Testis (tissue), 3 donors: ENCODE measurements around the gene TNKS1BP1. TPM values are rescaled to one million over a fixed set of nuclear protein-coding genes. Genes with fewer than 3 reads are reported as not detected.

Experiments used
- DNase-seq: peaks from one replicate; pipeline ENCODE4 v3.0.0-alpha.2; 2019
- H3K27ac ChIP-seq, 2 donors: fragments of 200-600 bp; sonication (generic); one replicate each; pipeline ENCODE4 v1.5.1; 2019
- H3K27me3 ChIP-seq: fragments of 200-600 bp; sonication (generic); one replicate; pipeline ENCODE4 v1.5.1; 2019
- H3K36me3 ChIP-seq: fragments of 200-600 bp; sonication (generic); one replicate; pipeline ENCODE4 v1.5.1; 2017; ENCODE audit warnings: low read depth; ENCODE audit errors: missing control alignments
- H3K4me1 ChIP-seq: fragments of 200-600 bp; sonication (generic); one replicate; pipeline ENCODE4 v1.5.1; 2019
- H3K4me3 ChIP-seq, 2 donors: fragments of 200-600 bp; sonication (generic); one replicate each; pipeline ENCODE4 v1.5.1; 2017 to 2019
- H3K9me3 ChIP-seq: fragments of 200-600 bp; sonication (generic); one replicate; pipeline ENCODE4 v1.5.1; 2017
- POLR2A ChIP-seq: fragments of 450-650 bp; IDR thresholded peaks from one replicate; pipeline ENCODE4 v1.6.1; 2017; ENCODE audit warnings: antibody characterized with exemption, mild to moderate bottlenecking, moderate library complexity
- WGBS, 2 donors: methylation state at CpG; one replicate each; pipeline ENCODE4 v1.1.5; 2018; 5-methylcytosine and 5-hydroxymethylcytosine counted together
- intact Hi-C: fragments of 100-400 bp; cut with DNase I; formaldehyde crosslinking; loops from one replicate; pipeline ENCODE4 v1.15.1; 2023; ENCODE audit warnings: low total_unique reads
- polyA plus RNA-seq: library from polyadenylated mRNA; stranded (reverse); fragments of 350-450 nt; fragmentation: Illumina TruSeq; extraction: RNeasy Lipid Tissue Mini Kit (QIAGEN cat#74804); gene quantifications from one replicate; pipeline ENCODE4 v1.2.3, GENCODE V29; 2014; ENCODE audit warnings: low read depth, low replicate concordance; ENCODE audit not compliant: insufficient read depth
- total RNA-seq, 2 donors: library from RNA; depleted of rRNA; stranded (reverse); fragments of >200 nt; gene quantifications; one replicate each; pipeline ENCODE4 v1.2.3, GENCODE V29; 2016
- TF ChIP-seq, protein P1 (sequence below), 3 experiments: fragments of 450-650 bp in 2 of 3; fragments of 200-600 bp in 1 of 3; sonication (generic) in 1 of 3; IDR thresholded peaks; one replicate each; pipeline ENCODE4 v1.5.1; 2016 to 2019; ENCODE audit warnings: antibody characterized with exemption in 3 of 3, mild to moderate bottlenecking in 2 of 3, moderate library complexity in 1 of 3

TNKS1BP1 gene
- total and polyA plus RNA-seq, 3 donors from 2014 or later: 62.3 to 99.4 (median 85.2) TPM

- no peaks in the 10 kb centered on the region for H3K27me3 ChIP-seq
- no peak overlapping the region for H3K27ac ChIP-seq
- no peak overlapping the region for H3K4me3 ChIP-seq
- H3K4me1 ChIP-seq: no peaks in the 10 kb centered on the region
- intact Hi-C loops: no loop called here
- DNase-seq: no peak
- H3K9me3 ChIP-seq: no peaks in the 10 kb centered on the region
- WGBS, 2 donors: 78 to 82% methylated on average over 8 to 9 of the region's 9 CpGs
- TF ChIP-seq, protein P1, sequence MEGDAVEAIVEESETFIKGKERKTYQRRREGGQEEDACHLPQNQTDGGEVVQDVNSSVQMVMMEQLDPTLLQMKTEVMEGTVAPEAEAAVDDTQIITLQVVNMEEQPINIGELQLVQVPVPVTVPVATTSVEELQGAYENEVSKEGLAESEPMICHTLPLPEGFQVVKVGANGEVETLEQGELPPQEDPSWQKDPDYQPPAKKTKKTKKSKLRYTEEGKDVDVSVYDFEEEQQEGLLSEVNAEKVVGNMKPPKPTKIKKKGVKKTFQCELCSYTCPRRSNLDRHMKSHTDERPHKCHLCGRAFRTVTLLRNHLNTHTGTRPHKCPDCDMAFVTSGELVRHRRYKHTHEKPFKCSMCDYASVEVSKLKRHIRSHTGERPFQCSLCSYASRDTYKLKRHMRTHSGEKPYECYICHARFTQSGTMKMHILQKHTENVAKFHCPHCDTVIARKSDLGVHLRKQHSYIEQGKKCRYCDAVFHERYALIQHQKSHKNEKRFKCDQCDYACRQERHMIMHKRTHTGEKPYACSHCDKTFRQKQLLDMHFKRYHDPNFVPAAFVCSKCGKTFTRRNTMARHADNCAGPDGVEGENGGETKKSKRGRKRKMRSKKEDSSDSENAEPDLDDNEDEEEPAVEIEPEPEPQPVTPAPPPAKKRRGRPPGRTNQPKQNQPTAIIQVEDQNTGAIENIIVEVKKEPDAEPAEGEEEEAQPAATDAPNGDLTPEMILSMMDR (IDR thresholded peaks at IDR 0.05): no peak
- H3K36me3 ChIP-seq: no peaks in the 10 kb centered on the region
Observed at GRCh38 chr11:57358991-57359390, 34.2 kb upstream of the TNKS1BP1 start.

GRCh38 chr11:57358543-57358961, 33.8 kb upstream of the TNKS1BP1 start:
- Histone ChIP-seq H3K36me3 (no peaks in the 10 kb centered on the region), H3K4me3 (no peak overlapping the region), H3K27me3 (no peaks in the 10 kb centered on the region), H3K27ac (no peak overlapping the region), H3K4me1 (no peaks in the 10 kb centered on the region), H3K9me3 (no peaks in the 10 kb centered on the region)
- no peak for TF ChIP-seq POLR2A
- TF ChIP-seq, protein P1 (IDR thresholded peaks at IDR 0.05): no peak
- no peak for DNase-seq
- 79 to 82% methylated on average over 9 of the region's 9 CpGs for WGBS, 2 donors
- intact Hi-C loops: no loop called here

- intact Hi-C loops: no loop called here
- no peak for TF ChIP-seq POLR2A
- TF ChIP-seq, protein P1 (IDR thresholded peaks at IDR 0.05): no peak
- WGBS, 2 donors: 39 to 46% methylated on average over 6 of the region's 6 CpGs
Observed at GRCh38 chr11:57357856-57358255, 33.1 kb upstream of the TNKS1BP1 start.

DNA sequence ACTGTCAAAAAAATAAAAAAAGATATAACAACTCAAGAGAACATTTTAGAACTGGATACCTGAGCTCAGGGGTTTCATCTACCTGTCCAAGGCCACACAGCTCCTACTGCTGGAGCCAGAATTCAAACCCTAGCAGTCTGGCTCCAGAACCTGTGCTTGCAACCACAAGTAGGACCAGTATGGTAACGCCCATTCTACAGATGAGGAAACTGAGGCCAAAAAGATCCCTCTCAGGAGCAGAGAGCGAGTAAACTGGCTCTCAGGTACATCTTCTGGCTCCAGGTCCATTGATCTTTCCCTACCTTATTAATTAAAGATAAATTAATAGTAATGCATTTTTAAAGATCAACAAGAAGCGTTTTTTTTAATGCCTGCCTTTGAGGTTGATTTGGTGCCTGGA, 32.6 kb upstream of the TNKS1BP1 start:
- 94 to 96% methylated on average over 3 of the region's 3 CpGs for WGBS, 2 donors
- no peak overlapping the region for H3K27ac ChIP-seq

More at GRCh38 chr11:57357856-57358255, 33.1 kb upstream of the TNKS1BP1 start:
- Histone ChIP-seq H3K4me1 (no peaks in the 10 kb centered on the region), H3K4me3 (no peak overlapping the region), H3K36me3 (no peaks in the 10 kb centered on the region), H3K9me3 (no peaks in the 10 kb centered on the region), H3K27ac (peak overlapping the region in 1 of 2 donors; percentile 24), H3K27me3 (no peaks in the 10 kb centered on the region)
- DNase-seq: peak; percentile 22

GRCh38 chr11:57356268-57356667, 31.5 kb upstream of the TNKS1BP1 start:
- DNase-seq: no peak
- H3K4me3 ChIP-seq: no peak overlapping the region
- no peak overlapping the region for H3K27ac ChIP-seq
- no peaks in the 10 kb centered on the region for H3K4me1 ChIP-seq
- TF ChIP-seq, protein P1 (IDR thresholded peaks at IDR 0.05): no peak
- no peak for TF ChIP-seq POLR2A
- no peaks in the 10 kb centered on the region for H3K27me3 ChIP-seq
- intact Hi-C loops: no loop called here
- H3K9me3 ChIP-seq: no peaks in the 10 kb centered on the region
- H3K36me3 ChIP-seq: no peaks in the 10 kb centered on the region
- 68% methylated on average over 9 of the region's 9 CpGs for WGBS, 2 donors

More for the DNA sequence above, 32.6 kb upstream of the TNKS1BP1 start:
- DNase-seq: no peak
- intact Hi-C loops: no loop called here
- Histone ChIP-seq H3K4me1 (no peaks in the 10 kb centered on the region), H3K4me3 (no peak overlapping the region), H3K27me3 (no peaks in the 10 kb centered on the region), H3K36me3 (no peaks in the 10 kb centered on the region), H3K9me3 (no peaks in the 10 kb centered on the region)
- TF ChIP-seq, protein P1 (IDR thresholded peaks at IDR 0.05): no peak
- no peak for TF ChIP-seq POLR2A
